ENCODE measurements around the gene CDH3.
A peak's percentile ranks its signal among the peaks of the same experiment; 100 is the strongest.
"Not testable (repeated sequence)": the region's sequence is repeated elsewhere in the genome, so short reads cannot be mapped to it uniquely, and the experiment has no call there.

The CDH3 gene

GRCh38 chr16:68707340-68708152, 62.4 kb downstream of the CDH3 start:
- no peak for DNase-seq

- DNase-seq = peak; percentile 30 to 53 (median 34)
These were observed 65.1 kb downstream of the CDH3 start for GRCh38 chr16:68710211-68710610.

DNA sequence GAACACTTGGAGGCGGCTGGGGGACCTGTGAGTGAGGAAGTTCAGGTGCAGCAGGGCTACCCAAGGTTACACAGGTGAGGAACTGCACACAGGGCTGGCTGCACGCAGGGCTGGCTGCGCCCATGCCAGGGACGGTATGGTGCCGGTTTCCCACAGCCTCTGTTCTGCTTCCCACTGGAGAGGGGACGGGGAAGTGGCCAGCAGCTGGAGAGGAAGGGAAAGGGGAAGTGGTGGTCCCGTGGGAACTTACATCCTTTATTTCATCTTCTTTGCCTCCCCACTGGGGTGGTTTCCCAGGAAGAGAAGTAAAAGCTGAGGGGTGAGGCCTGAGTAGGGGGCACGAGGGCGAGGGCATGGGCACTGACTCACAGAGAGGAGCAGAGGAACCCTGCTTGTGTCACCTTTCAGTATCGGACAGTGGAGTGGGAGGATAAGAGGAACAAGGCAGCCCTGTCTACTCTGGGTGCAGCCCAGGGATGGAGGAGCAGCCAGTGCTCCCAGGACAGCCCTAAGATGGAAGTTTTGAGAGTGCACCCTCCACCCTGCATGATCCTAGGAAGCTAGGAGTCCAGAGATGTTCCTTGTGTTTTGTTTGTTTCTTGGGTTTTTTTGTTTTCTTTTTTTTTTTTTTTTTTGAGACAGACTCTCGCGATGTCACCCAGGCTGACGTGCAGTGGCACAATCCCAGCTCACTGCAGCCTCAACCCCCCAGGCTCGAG, 66.5 kb downstream of the CDH3 start:
- peak; percentile 96 to 98 (median 96) for DNase-seq

DNA sequence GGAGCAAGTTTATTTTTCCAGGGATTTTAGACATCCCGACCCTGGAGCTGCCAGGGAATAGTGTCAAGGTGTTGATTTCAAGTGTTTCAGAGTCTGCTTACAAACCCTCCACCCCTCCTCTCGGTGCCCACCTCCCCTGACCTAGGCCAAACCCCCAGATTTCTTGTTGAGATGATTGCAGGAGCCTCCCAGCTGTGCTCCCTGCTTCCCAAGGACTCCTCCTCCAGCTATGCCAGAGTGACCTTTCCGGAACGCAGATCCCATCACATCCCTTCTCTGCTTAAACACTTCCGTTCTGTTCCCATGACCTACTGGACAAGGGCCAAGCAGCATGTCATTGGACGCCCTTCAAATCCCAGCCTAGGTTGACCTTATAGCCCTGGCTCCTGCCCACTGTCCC, 68.3 kb downstream of the CDH3 start:
- DNase-seq = no peak

- no peak for DNase-seq
These were observed 70.4 kb downstream of the CDH3 start for GRCh38 chr16:68715471-68715870.

DNA sequence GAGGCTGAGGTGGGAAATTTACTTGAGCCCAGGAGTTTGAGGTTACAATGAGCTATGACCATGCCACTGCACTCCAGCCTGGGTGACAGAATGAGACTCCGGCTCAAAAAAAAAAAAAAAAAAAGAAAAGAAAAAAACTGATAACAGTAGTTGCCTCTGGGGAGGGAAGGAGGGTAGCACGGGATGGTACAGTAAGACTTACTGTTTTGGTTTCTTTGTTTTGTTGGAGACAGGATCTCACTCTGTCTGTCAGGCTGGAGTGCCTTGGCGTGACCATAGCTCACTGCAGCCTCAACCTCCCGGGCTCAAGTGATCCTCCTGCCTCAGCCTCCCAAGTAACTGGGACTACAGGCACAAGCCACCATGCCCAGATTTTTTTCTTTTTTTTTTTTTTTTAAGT, 71.4 kb downstream of the CDH3 start:
- not testable (repeated sequence) for DNase-seq

DNA sequence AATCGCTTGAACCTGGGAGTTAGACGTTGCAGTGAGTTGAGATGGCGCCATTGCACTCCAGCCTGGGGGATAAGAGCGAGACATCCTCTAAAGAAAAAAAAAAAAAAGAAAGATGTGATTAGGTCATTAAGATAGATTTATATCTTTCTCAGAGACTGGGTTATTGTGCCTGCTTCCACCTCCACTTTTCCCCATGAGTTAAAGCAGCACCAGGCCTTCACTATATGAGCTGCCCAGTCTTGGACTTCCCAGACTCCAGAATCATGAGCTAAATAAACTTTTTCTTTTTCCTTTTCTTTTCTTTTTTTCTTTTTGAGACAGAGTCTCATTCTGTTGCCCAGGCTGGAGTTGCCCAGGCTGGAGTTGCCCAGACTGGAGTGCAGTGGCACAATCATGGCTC, 72.6 kb downstream of the CDH3 start:
- DNase-seq = no peak

- no peak for DNase-seq
These were observed 73.5 kb downstream of the CDH3 start for GRCh38 chr16:68718590-68718989.

- DNase-seq = peak; percentile 33 to 58 (median 41)
These were observed 74.9 kb downstream of the CDH3 start for GRCh38 chr16:68719993-68720489.

DNA sequence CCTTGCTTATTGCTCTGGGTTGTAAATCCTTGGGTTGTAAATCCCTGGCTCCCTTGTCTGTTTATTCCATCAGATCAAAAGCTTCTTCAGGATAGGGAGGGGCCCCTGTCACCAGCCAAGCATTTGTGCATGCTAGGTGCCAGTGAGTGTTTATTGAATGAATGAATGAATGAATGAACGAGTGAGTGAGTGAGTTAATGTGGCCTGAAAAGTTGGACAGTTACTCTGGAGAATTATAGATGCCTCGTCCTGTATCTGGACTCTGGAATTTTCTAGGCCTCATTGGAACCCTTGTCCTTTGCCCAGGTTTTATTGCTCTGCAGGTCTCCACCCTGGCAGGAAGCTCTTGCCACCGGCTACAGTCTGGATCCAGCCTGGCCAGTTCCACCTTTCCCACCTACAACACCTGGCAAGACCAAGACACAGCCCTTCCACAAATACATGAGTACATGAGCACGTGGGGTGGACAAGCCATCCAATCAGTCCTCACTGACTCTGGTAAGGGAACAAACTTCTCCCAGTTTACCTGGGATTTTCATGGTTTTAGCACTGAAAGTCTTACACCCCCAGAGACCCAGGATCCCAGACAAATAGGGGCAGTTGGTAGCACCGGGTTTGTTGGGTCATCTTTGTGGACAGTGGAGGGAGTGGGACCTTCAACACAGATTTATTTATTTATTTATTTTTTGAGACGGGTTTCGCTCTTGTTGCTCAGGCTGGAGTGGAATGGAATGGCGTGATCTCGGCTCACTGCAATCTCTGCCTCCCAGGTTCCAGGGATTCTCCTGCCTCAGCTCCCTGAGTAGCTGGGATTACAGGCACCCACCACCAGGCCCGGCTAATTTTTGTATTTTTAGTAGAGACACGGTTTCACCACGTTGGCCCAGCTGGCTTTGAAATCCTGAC, 77.3 kb downstream of the CDH3 start:
- no peak for DNase-seq

DNA sequence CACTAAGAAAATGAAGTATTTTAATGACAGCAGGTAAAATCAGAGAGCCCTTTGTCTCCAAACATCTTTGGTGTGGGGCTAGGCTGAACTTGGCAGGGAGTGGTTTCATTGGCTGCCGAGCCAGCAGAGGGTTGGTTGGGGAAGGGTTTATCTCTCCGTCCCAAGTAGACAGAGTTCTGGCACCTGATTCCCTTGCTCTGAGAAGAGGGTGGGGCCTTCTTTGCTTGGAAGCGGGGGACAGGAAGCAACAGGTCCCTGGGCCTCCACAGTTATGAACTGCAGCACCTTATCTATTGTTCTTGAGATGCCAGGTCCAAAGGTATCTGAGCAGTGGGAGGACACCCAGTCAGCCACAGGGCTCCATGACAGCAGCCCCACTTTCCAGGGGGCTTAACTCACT, 79.7 kb downstream of the CDH3 start:
- DNase-seq = no peak

GRCh38 chr16:68728523-68728922, 83.4 kb downstream of the CDH3 start:
- no peak for DNase-seq

DNA sequence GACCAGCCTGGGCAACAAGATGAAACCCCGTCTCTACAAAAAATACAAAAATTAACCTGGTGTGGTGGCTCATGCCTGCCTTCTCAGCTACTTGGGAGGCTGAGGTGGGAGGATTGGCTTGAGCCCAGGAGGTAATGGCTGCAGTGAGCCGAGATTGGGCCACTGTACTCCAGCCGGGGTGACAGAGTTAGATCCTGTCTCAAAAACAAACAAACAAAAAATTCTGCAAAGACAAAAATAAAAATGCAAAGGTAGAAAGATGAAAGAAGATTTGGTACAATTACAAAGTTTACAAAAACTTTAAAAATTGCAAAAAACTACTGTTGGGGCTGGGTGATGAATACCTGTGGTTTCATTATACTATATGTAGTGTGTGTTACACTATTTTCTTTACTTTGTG, 86.5 kb downstream of the CDH3 start:
- no peak for DNase-seq

- DNase-seq = no peak
These were observed 87.1 kb downstream of the CDH3 start for GRCh38 chr16:68732042-68732680.

DNA sequence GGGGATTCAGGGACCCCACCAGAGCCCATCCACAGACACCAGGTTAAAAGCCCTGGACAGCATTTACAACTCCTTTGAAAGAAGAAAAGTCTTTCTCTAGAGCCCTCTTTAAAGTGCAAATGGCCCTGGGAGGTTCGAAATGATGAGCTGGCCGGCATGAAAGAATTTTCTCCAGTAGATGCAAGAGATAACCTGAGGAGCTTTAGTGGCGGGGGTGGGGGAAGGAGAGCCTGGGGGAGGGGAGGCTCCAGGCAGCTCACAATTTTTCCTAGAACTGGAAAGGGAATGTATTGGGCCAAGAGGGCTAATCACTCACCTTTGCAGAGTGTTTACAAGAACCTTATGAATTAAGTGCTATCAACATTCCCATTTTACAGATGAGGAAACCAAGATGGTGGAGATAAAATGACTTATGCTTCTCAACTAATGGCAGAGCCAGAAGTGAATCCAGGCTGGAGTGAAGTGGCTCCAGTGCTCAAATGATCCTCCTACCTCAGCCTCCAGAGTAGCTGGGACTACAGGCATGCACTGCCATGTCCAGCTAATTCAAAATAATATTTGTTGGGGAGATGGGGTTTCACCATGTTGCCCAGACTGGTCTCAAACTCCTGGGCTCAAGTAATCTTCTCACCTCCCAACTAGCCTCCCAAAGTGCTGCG, 87.8 kb downstream of the CDH3 start:
- DNase-seq = no peak

GRCh38 chr16:68733570-68733969, 88.5 kb downstream of the CDH3 start:
- no peak for DNase-seq

DNA sequence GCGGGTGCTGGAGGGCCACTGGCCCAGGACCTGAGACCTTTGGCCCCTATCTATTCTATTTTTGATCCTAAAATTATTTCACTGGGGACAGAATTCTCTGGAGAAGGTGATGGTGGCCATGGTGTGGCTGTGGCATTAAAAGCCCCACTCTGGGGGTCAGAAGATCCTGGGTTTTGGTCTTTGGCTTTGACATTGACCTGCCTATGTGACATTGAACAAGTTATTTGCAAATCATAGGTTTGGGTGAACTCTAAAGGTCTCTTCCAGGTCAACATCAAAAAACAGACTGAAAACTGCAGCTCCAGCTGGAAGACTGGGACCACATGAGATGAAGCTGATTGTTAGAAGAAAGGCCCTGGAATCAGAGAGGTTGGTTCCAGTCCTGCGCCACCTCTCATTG, 89.7 kb downstream of the CDH3 start:
- no peak for DNase-seq

DNA sequence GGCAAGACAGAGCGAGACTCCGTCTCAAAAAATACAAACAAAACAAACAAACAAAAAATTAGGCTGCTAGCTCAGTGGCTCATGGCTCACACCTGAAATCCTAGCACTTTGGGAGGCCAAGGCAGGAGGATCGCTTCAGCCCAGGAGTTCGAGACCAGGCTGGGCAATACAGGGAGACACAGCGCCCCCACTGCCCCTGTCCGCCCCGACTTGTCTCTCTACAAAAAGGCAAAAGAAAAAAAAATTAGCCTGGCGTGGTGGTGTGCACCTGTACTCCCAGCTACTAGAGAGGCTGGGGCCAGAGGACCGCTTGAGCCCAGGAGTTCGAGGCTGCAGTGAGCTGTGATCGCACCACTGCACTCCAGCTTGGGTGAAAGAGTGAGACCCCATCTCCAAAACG, 91.5 kb downstream of the CDH3 start:
- no peak for DNase-seq

DNA sequence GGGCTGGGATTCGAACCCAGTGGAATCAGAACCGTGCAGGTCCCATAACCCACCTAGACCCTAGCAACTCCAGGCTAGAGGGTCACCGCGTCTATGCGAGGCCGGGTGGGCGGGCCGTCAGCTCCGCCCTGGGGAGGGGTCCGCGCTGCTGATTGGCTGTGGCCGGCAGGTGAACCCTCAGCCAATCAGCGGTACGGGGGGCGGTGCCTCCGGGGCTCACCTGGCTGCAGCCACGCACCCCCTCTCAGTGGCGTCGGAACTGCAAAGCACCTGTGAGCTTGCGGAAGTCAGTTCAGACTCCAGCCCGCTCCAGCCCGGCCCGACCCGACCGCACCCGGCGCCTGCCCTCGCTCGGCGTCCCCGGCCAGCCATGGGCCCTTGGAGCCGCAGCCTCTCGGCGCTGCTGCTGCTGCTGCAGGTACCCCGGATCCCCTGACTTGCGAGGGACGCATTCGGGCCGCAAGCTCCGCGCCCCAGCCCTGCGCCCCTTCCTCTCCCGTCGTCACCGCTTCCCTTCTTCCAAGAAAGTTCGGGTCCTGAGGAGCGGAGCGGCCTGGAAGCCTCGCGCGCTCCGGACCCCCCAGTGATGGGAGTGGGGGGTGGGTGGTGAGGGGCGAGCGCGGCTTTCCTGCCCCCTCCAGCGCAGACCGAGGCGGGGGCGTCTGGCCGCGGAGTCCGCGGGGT, 92.1 kb downstream of the CDH3 start, which contains the start of gene CDH1:
CDH1 (plus strand) TSS at position 247 of the 684 bp plus-strand sequence; CDS start at position 371, 124 bp downstream.
- peak in 2 of 3 donors; percentile 13 to 36 for DNase-seq

- DNase-seq = no peak
These were observed 92.9 kb downstream of the CDH3 start for GRCh38 chr16:68737730-68738629.
